NCI-H128 (cell line): Measurements from ENCODE around the gene GLMN.
"Not testable (repeated sequence)": the region's sequence is repeated elsewhere in the genome, so short reads cannot be mapped to it uniquely, and the experiment has no call there.

Experiments
- DNase-seq: peaks from one replicate; lab custom pipeline; 2025; ENCODE audit not compliant: unreplicated experiment; lab: John Stamatoyannopoulos, UW

GLMN gene

DNA sequence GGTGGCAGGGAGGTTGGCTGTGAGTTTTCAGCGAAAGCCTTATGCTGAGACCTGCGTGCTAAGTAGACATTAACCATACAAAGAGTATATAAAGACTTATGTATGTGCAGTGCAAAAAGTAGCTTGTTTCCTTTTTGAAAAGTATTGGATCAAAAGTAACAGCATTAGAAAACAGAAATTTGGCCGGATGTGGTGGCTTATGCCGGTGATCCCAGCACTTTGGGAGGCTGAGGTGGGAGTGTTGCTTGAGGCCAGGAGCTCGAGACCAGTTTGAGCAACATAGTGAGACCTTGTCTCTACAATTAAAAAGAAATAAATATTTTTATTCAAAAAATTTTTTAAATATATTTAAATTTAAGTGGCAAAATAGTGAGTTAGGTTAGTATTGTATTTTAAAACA lies 2.2 kb upstream of the GLMN start:
- DNase-seq: no peak

DNA sequence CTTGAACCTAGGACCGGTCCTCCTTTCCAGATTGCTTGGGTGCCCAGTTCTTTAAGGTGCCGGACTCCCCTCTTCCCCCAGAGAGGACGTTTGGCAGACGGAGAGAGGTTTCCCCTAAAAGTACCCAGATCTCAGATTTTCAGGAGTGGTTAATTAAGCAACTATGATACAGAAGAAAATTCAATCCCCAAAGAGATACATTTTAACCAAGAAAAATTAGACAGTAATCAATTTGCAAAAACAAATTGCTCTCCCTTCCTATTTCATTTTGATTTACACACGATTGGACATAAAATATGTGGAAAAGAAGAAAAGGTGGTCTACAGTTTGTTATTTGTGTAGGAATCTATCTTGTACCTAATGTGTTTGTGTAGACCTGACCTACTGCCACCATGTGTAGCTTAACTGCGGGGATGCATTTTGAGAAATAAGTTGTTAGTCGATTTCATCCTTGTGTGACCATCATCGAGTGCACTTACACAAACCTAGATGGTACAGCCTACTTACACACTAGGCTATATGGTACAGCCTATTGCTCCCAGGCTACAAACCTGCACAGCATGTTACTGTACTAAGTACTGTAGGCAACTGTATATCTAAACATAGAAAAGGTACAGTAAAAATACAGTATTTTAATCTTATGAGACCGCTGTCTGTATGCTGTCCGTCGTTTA lies 827 bp upstream of the GLMN start:
- DNase-seq: no peak

DNA sequence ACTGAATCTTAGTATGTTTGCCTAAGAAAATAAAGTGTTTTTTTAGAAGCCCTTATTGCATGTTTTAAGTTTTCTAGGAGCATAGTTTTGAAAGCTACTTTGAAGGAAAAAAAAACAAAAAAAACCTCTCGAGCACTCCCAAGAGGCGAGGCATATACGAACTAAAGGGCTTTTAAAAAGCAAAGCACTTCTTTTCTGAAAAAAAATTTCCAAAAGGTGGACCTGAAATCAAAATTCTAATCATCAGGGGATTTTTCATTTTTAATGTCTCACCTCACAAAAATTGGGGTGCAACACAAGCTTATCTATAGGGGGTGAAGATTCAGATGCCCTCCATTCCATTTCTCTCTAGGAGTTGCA lies 594 bp downstream of the GLMN start:
- no peak for DNase-seq

- DNase-seq: peak; percentile 12
These were observed 7.3 kb downstream of the GLMN start for GRCh38 chr1:92291372-92291999.

DNA sequence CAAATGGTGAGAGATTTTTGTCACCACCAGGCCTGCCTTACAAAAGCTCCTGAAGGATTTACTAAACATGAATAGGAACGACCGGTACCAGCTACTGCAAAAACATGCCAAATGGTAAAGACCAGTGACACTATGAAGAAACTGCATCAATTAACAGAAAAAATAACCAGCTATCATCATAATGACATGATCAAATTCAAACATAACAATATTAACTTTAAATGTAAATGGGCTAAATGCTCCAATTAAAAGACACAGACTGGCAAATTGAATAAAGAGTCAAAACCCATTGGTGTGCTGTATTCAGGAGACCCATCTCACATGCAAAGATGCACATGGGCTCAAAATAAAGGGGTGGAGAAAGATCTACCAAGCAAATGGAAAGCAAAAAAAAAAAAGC lies 17.4 kb downstream of the GLMN start:
- not testable (repeated sequence) for DNase-seq

GRCh38 chr1:92279781-92280180 lies 19.0 kb downstream of the GLMN start:
- DNase-seq: not testable (repeated sequence)

- DNase-seq: no peak
These were observed 21.6 kb downstream of the GLMN start for GRCh38 chr1:92277105-92277723.

DNA sequence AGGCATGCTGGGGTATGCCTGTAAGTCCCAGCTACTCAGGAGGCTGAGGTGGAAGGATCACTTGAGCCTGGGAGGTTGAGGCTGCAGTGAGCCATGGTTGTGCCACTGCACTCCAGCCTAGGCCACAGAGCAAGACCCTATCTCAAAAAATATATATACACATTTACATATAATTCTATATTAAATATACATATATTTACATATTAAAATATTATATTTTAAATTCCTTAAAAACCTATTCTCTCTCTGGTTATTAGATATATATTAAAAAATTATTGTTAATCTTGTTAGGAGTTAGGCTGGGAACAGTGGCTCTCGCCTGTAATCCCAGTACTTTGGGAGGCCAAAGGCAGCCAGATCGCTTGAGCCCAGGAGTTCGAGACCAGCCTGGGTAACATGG lies 22.7 kb downstream of the GLMN start:
- DNase-seq: no peak

DNA sequence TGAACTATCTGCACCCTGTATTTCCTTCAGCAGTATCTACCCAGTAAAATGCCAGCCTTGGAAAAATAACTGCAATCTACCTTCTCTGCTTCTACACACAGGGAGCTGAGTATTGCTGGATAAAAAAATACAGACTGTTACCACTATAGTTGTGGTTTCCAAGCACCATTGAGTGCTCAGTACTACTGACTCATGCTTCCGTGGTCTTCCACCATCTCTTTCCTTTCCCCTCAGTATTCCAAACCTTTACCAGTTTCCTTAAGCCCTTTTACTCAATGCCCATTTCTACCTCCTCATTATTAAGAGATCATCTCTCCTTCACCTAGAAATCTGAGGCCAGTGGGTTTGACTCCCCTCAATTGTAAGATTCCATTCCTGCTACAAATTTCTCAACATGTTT lies 23.8 kb downstream of the GLMN start:
- no peak for DNase-seq

GRCh38 chr1:92273039-92273438 lies 25.7 kb downstream of the GLMN start:
- no peak for DNase-seq

DNA sequence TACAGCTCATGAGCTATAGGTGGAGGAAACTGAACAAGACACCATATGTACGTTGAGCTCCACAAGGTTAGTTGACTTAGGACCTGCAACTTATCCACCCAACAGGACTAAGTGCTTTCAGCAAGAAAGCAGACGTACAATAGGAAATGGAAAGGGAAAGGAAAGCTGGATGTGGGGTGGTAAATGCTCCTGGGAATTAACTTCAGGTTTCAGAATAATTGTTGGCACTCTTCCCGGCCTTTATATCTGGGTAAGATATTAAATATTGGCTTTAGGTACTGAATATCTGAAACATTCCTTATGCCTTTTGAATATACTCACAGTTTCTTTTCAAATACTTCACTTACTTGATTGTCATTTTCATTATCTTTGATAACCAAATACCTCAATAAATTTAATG lies 36.3 kb downstream of the GLMN start:
- no peak for DNase-seq

DNA sequence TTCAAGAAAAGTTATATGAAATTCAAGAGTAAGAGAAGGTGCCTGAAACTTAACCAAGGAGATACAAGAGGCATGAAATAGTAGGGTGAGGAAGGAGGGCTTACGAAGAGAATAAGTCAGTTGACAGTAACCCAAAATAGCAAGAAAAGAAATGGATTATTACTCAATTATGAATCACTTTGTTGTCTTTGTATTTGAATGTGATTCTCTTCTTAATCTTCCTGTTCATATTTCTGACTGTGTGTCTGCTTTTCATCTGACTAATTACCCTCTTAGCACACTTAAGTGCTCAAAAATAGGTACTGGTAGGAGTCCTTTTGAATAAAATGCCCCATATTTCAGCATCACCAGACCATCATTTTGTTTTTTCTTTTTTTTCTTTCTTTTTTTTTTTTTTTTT lies 39.4 kb downstream of the GLMN start:
- no peak for DNase-seq

DNA sequence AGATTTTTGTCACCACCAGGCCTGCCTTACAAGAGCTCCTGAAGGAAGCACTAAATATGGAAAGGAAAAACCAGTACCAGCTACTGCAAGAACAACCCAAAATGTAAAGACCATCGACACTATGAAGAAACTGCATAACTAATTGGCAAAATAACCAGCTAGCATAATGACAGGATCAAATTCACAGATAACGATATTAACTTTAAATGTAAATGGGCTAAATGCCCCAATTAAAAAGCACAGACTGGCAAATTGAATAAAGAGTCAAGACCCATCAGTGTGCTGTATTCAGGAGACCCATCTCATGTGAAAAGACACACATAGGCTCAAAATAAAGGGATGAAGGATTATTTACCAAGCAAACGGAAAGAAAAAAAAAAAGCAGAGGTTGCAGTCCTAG lies 44.1 kb downstream of the GLMN start:
- not testable (repeated sequence) for DNase-seq

GRCh38 chr1:92244376-92244775 lies 54.4 kb downstream of the GLMN start:
- no peak for DNase-seq

DNA sequence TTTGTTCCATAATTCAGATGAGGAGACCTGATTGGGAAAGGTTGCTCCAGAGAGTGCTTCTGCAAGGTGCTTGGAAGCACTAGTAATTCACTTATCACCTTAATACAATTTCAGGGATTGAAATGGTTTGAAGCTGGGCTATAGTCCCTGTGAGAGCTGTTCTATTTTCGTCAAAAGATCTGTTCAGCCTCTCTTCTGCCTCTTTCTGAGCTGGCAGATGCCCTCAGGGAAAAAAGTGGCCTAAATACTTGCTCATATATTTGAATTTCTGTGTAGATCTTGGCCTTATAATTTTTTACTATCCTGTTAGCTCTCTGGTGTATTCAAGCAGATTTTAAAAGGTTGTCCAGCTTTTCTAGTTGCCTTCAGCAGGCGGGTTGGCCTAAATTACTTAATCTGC lies 58.8 kb downstream of the GLMN start:
- DNase-seq: no peak

- no peak for DNase-seq
These were observed 68.1 kb downstream of the GLMN start for GRCh38 chr1:92230736-92231135.

DNA sequence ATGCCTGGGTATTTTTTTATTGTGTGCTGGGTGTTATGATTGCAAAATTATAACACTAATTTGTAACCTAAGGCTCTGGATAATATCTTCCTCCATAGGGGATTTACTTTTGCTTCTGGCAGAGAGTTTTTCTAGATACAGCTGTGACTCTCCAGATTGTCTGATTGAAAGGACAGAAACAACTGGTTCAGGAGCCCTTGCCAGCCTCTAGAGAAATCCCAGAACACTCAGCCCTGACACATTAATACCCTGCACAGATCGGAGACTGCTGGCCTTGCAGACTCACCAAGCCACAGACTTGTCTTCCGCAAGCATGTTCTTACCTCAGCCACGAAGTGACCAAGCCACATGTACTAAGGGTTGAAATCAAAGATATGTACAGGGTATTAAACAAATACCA lies 70.4 kb downstream of the GLMN start:
- no peak for DNase-seq

DNA sequence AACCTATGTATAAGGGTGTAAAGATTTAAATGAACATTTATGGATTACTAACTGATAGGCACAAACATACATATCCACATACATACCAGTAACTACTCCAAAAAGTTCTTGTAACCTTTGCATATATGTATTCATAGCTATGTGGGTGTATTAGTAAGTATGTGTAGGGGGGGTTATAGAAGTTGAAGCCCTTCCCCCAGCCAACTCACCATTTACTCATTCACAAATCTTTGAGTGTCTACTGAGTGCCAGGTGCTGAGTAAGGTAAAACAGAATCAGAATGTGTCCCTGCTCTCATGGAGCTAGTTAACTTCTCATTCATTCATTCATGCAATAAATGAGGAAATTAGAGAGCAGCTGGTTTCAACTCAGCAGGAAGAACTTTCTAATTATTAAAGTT lies 79.8 kb downstream of the GLMN start:
- DNase-seq: no peak

- no peak for DNase-seq
These were observed 80.2 kb downstream of the GLMN start for GRCh38 chr1:92218559-92218958.

- DNase-seq: no peak
These were observed 81.1 kb downstream of the GLMN start, which contains the start of gene C1orf146 for GRCh38 chr1:92217721-92218120. Gene C1orf146, plus strand, starts transcription at chr1:92217915. Its CDS starts 13,506 bp downstream, at chr1:92231421.

- DNase-seq: no peak
These were observed 87.6 kb downstream of the GLMN start for GRCh38 chr1:92211166-92211565.

DNA sequence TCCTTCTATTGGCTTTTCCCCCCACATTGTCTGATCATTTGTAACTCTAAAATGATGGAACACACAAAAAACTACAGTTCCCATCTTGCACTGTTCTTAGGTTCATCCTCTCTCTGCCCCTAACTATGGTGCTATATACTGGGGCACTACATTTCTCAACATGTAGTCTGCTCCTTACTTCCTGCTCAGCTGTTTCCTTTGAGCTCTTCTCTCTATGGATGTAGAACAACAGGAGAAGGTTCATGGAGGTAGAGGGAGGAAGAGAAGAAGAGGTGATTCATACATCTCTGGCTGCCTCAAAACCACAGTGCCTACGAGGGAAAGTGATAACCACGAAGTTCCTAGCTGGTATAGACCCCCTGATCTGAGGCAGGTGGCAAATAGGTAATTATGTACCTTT lies 88.1 kb downstream of the GLMN start:
- no peak for DNase-seq

DNA sequence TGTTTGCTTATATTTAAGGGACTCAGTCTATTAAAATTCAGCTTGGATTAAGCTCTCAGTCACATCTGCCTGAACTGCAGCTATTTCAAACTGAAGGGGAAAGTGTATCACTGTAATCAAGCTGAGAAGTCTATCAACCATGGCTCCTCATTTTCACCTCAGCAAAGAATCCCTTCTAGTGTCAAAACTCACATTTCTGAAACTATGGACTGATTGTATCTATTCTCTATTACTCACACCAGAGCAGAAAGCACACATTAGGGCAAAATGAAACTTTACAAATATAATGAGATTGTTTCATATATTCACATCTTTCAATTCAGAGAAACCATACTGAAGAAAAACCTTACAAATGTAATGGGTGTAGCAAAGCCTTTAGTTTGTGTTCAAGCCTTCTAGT lies 95.7 kb downstream of the GLMN start:
- no peak for DNase-seq
